ENCODE measurements around the gene SPAG16. TPM values are rescaled to one million over a fixed set of nuclear protein-coding genes. Genes with fewer than 3 reads are reported as not detected.

The SPAG16 gene
- total RNA-seq, 1 donor from 2014 or later, result 19.8 TPM

DNA sequence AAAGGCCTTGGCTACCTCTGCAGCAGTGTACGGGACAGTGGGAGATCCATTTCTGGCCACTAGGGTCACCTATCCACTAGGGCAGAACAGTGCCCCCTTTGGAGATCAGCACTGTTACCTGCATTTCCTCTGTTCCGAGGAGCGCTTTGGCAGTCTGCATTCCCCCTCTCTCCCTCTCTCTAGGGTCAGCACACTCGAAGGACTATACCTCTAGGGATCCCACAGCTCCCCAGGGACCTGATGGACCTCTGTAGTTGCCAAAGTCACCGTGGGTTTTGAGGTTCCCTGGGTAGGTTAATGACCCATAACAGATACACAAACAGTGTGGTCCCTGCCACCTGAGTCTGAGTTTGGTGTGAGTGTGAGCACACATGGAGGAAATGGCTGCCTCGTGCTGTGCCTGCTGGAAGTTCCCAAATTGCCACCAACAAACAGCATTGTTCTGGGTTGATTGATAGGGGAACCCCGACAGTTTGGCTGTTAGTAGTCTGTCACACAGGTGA is 1026.8 kb downstream of the SPAG16 start:
- no peak for ATAC-seq

GRCh38 chr2:214311931-214312749 is 1027.9 kb downstream of the SPAG16 start:
- no peak for ATAC-seq

- no peak for ATAC-seq
Measured at GRCh38 chr2:214315324-214315723, 1031.1 kb downstream of the SPAG16 start.

DNA sequence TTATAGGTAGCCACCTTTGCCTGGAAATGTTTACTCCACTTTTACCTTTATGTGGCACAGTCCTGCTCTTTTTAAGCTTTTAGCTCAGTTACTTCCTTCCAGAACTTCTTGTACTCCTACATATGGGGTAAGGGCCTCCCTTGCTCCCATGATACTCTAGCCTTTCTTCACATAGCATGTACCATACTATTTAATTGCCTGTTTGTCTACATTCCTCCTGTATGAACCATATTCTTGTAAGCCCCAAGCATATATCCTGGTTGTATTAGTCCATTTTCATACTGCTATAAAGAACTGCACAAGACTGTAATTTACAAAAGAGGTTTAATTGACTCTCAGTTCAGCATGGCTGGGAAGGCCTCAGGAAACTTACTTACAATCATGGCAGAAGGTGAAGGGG is 1035.9 kb downstream of the SPAG16 start:
- peak; percentile 53 for ATAC-seq

DNA sequence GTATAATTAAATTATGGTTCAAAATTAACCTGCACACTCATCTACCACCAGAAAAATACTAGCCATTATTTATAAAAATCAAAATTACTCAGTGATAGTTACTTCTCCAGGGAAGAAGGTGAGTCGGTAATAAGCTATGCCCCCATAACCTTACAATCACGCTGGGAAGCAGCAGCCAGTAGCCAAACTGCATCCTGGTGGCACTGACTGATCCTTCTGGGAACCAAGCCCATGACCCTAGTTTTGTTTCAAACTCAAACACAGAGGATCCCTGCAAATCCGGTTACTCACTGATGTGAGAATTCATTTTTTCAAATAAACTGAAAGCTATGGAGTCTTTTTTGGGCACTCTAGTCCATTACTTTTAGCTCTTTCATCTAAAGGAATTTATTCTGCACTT is 1038.4 kb downstream of the SPAG16 start:
- ATAC-seq, result no peak

- no peak for ATAC-seq
Measured at GRCh38 chr2:214325404-214325803, 1041.1 kb downstream of the SPAG16 start.

GRCh38 chr2:214328941-214329340 is 1044.7 kb downstream of the SPAG16 start:
- no peak for ATAC-seq

DNA sequence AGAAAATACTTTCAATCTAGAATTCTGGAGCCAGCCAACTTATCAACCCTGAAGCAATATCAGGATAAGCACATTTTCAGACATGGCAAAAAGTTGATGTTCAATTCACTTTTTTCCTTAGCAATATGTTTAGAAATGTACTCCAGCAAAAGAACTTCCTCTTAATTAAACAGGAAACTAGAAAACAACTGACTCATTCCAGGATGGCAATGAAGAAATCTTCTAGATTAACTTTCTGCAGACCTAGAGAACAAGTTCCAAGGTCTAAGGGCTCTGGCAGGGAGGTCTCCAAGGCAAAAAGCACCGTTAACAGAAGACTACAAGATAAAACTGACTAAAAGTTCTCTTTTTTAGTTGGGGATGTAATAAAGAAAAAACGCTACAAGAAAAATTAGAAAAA is 1057.4 kb downstream of the SPAG16 start:
- ATAC-seq, result no peak

GRCh38 chr2:214358506-214358905 is 1074.2 kb downstream of the SPAG16 start:
- ATAC-seq, result no peak

GRCh38 chr2:214361116-214361515 is 1076.9 kb downstream of the SPAG16 start:
- ATAC-seq, result no peak

DNA sequence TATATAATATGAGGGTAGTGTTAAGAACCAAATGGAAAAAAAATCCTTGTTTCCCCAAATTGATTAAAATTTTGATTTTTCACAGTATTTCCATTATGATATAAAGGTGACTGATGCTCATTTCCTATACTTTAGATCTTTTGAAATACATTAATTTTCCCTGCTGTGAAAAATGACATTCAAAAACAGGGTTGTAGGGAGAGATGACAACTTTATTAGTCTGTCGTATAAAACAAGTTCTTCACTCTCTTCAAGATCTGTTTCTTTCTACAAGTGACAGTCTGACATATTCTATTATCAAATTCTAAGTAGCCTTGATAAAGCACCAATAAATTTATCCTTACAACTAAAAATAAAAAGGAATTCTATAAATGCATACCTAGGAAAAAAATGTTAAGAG is 1081.3 kb downstream of the SPAG16 start:
- no peak for ATAC-seq

GRCh38 chr2:214367171-214367570 is 1082.9 kb downstream of the SPAG16 start:
- no peak for ATAC-seq

GRCh38 chr2:214376618-214377285 is 1092.5 kb downstream of the SPAG16 start:
- no peak for ATAC-seq

DNA sequence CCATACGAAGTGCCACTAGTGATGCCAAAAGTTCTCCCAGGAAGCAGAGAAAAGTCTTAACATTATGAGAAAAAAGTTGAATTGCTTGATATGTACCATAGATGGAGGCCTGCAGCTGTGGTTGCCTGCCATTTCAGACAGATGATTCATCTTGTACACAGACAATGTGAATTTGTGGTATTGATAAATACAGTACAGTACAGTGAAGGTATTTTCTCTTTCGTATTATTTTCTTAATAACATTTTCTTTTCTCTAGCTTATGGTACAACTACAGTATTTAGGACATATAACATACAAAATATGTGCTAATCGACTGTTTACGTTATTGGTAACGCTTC is 1093.0 kb downstream of the SPAG16 start:
- ATAC-seq, result no peak

- ATAC-seq, result peak; percentile 80
Measured at GRCh38 chr2:214378455-214379103, 1094.3 kb downstream of the SPAG16 start.

- ATAC-seq, result no peak
Measured at GRCh38 chr2:214379227-214379626, 1095.0 kb downstream of the SPAG16 start.

- no peak for ATAC-seq
Measured at GRCh38 chr2:214380681-214381080, 1096.4 kb downstream of the SPAG16 start.

DNA sequence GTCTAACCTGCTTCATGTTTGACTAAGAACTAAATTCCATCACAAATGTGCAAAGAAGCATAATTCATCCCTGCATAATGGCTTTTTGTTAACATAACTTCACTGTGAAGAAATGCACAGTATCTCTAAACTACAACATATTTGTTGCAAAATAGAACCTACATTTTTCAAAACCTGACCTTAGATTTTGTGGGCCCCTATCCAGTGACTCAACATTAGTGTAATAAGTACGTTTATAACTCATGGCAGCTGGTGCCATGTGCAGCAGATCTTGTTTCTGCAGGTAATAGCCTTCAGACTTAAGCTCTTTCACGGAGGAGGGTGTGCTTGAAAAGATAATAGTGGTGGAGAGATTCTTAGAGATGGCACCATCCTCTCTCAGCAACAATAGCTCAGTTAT is 1098.0 kb downstream of the SPAG16 start:
- ATAC-seq, result no peak

- ATAC-seq, result no peak
Measured at GRCh38 chr2:214386720-214387119, 1102.5 kb downstream of the SPAG16 start.

- no peak for ATAC-seq
Measured at GRCh38 chr2:214389334-214389733, 1105.1 kb downstream of the SPAG16 start.

DNA sequence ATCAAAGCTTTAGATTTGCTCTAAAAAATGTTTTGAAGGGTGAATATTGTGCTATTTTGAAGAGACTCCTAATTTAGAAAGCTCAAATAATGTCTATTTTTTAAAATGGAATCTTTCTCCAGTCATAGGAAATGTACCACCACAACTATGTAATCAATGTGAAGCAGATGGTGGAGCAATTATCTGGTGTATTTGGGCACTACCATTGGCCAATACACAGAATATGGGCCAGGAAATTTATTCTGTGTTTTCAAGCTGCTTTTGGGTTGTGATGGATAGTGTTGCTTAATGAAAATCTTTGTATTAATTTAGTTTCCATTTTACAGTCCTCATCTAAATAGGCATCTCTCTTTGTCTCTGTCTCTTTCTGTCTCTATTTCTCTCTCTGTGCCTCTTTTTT is 1109.5 kb downstream of the SPAG16 start:
- ATAC-seq, result no peak

DNA sequence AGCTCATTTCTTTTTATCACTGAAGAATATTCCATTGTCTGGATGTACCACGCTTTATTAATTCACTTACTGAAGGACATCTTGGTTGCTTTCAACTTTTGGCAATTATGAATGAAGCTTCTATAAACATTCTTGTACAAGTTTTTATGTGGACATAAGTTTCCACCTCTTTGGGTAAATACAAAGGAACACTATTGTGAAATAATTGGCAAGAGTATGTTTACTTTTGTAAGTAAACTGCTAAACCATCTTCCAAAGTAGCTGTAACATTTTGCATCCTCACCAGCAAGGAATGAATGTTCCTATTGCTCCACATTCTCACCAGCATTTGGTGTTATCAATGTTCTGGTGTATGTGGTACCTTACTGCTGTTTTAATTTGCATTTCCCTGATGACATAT is 1110.8 kb downstream of the SPAG16 start:
- ATAC-seq, result no peak

GRCh38 chr2:214401580-214401979 is 1117.3 kb downstream of the SPAG16 start:
- ATAC-seq, result no peak
